Measurements from ENCODE around the gene ZNF423.

ZNF423 gene

DNA sequence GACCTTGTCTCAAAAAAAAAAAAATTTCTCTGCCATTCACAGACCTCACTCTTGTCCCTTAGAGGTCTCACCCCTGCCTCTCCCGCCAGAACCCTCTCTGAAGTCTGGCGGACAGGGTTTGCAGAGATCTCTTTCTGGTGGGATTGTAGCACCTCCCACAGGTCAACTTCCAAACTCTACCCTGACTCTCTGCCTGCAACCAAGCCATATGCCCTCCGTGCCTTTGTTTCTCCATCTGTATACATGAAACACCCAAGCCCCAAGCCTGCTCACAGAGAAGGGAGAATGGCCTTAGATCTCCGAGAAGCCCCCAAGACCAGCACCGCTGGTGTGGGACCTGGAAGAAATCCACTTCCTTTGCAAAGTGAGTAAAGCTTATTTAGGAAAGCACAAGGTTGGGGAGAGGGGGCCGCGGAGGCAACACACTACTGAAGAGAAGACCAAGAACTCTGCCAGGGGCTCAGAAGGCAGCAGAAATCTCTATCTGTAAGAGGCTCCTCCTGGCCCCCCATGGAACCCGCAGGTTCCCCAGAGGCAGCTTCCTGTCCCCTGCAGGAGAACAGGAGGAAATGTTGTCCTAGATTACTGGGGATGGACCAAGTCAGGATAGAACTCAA, 262.4 kb downstream of the ZNF423 start:
- no peak for DNase-seq

- no peak for DNase-seq
Observed at GRCh38 chr16:49592546-49593423, 263.1 kb downstream of the ZNF423 start.

- no peak for DNase-seq
Observed at GRCh38 chr16:49590166-49590871, 265.6 kb downstream of the ZNF423 start.

- DNase-seq: no peak
Observed at GRCh38 chr16:49589544-49590031, 266.3 kb downstream of the ZNF423 start.

DNA sequence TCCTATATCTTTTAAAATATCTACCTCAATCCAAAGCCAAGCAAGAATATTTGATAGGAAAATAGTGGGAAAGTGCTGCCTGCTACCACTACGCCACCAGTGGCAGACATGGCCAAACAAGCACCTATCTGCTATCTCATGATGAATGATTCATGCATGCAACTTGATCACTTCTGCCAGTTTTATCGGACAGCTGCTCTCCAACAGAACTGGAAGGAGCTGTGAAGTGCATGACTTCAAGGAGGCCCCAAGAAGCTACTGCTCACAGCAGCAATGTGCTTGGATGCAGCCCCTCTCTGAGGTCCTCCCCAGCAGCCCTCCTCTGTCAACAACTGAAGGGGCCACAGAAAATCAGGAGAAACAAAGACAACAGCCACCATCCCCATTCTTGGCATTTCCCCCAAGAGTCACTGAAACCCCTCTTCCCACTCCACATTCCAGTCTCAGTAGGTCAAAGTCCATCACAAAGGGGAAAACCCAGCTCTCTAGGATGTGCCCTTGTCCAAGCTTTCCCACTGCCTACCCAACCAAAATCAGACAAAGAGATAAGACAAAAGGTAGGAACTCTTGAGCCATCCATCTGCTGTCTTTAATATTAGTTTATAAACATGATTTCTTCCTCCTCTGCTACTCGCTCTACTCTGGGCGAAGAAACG, 267.1 kb downstream of the ZNF423 start:
- DNase-seq: no peak

DNA sequence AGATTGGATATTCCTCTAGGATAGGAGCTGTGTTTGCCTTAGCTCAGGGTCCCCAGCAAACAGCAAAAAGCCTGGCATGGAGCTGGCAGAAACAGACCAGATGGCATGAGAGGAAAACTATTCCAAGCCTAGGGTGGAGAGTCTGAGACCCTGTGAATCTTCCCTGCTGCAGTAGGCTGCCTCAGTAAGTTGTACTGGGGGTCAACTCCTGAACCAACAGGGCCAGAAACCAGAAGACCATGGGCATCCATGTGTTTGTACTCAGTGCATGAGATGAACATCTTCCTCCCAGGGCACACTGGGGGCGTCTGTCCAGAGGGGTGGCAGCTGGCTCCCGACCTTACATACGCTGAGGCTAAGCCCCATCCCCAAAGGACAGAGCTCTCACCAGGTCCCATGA, 267.9 kb downstream of the ZNF423 start:
- DNase-seq: no peak

DNA sequence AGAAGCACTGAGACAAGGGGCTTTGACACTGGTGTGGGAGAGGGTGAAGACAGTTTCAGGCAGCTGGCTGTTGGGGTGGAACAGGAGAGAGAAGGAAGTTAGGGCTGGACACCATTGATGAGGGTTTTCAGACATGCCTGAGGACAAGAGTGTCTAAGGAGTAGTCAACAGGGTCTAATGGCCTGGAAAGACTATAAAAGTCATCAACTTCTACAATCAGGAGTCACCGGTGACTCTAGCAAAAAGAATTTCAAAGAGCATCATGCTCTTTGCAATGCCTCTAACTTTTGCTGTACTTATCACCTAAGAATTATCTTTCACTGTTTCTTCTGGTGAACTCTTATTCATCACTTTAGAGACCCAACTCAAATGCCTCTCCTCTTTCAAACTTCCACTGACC, 268.4 kb downstream of the ZNF423 start:
- DNase-seq: no peak

- DNase-seq: no peak
Observed at GRCh38 chr16:49586466-49587450, 269.2 kb downstream of the ZNF423 start.

- DNase-seq: no peak
Observed at GRCh38 chr16:49585143-49585832, 270.6 kb downstream of the ZNF423 start.

- no peak for DNase-seq
Observed at GRCh38 chr16:49583911-49584310, 272.0 kb downstream of the ZNF423 start.

- DNase-seq: no peak
Observed at GRCh38 chr16:49581630-49582298, 274.1 kb downstream of the ZNF423 start.

DNA sequence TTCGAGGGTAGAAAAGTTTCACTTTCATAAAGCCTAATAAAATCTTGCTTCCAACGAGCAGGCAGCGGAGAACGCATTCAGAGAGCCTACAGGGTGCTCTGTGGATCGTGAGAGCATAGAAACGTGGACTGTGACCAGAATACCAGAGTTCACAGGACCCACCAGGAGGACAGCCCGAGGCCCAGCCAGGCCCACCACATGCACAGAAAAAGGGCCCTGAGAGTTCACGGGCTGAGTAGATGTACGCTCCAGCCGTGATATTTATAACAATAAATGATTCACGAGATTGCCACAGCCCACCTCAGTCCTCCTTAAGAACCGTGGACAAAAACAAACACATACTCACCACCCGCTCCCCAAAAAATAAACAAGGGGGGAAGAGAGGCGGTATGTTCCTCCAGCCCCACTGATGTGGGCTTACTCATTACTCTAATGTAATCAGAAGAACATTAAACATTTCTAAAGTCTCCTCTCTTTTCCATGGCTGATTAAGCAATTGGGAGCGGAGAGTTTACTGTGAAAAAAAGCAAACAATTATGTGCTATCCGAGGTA, 275.1 kb downstream of the ZNF423 start:
- DNase-seq: no peak

GRCh38 chr16:49578435-49579024, 277.4 kb downstream of the ZNF423 start:
- DNase-seq: no peak

GRCh38 chr16:49578018-49578417, 277.9 kb downstream of the ZNF423 start:
- no peak for DNase-seq

- no peak for DNase-seq
Observed at GRCh38 chr16:49576941-49577340, 279.0 kb downstream of the ZNF423 start.

DNA sequence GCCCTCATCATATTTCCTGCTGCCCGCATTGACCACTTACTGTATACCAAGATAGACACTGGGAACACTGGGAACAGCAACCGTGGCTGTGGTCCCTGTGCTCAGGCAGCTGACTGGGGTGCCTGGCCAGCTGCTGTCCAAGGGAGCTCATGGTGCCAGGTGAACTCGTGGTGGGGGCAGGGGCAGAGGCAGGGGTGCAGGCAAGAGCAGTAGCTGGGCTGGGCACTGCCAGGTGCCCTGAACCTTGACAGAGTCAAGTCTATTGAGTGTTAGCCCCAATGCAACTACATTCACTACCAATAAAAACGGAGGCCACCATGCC, 279.8 kb downstream of the ZNF423 start:
- no peak for DNase-seq

- no peak for DNase-seq
Observed at GRCh38 chr16:49575346-49576172, 280.4 kb downstream of the ZNF423 start.

GRCh38 chr16:49574826-49575225, 281.1 kb downstream of the ZNF423 start:
- no peak for DNase-seq

DNA sequence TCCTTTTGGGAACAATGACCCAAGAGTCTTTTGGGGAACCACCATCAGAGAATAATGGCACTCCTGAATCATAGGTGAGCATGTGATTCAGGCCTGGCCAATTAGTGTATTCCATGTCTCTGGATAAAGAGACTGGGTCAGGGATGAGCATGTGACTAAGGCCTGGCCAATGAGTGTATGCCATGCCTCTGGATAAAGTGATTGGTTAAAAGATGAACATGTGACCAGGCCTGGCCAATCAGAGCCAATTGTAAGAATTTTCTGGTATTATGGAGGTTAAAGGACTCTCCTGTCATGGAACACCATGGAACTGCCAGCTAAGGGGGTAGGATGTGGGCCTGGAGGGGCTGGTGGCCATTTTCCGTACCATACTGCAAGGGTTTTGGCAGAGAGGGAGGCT, 288.0 kb downstream of the ZNF423 start:
- DNase-seq: no peak
